Astrocyte (in vitro differentiated cells and primary cell): ENCODE results near the gene COL24A1.

Source experiments
- EZH2 ChIP-seq: IDR thresholded peaks from 2 replicates; pipeline ENCODE4 v1.6.1; 2012; ENCODE audit warnings: mild to moderate bottlenecking, low read length, inconsistent platforms; ENCODE audit not compliant: insufficient read depth
- TF ChIP-seq, protein P1 (sequence below): IDR thresholded peaks from 2 replicates; pipeline ENCODE4 v1.5.1; 2011; ENCODE audit warnings: low read depth, mild to moderate bottlenecking, inconsistent platforms, low read length, moderate library complexity; ENCODE audit not compliant: insufficient read depth

DNA sequence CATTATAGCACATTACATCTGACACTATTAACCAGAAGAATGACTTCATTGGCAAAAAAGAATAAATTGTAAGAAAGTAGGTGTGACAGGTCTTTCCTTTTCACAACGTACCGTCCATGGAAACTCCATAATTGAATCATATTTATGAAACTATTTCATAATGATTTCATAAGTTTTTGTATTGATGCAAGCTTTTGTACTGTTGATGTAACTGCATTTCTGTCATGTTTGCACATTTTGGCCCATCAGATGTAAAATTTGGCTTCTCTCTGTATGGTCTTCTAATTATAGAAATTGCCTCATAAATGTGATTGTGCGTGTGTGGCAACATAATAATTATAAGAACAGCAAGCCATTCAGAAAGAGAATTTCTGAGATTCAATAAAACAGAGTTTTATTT lies 267.7 kb downstream of the COL24A1 start:
- TF ChIP-seq, protein P1, sequence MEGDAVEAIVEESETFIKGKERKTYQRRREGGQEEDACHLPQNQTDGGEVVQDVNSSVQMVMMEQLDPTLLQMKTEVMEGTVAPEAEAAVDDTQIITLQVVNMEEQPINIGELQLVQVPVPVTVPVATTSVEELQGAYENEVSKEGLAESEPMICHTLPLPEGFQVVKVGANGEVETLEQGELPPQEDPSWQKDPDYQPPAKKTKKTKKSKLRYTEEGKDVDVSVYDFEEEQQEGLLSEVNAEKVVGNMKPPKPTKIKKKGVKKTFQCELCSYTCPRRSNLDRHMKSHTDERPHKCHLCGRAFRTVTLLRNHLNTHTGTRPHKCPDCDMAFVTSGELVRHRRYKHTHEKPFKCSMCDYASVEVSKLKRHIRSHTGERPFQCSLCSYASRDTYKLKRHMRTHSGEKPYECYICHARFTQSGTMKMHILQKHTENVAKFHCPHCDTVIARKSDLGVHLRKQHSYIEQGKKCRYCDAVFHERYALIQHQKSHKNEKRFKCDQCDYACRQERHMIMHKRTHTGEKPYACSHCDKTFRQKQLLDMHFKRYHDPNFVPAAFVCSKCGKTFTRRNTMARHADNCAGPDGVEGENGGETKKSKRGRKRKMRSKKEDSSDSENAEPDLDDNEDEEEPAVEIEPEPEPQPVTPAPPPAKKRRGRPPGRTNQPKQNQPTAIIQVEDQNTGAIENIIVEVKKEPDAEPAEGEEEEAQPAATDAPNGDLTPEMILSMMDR: no peak
- no peak for TF ChIP-seq EZH2
